AG10803 (cell line): ENCODE results near the gene ANXA2.

Experiments used
- DNase-seq: peaks from one replicate; pipeline ENCODE4 v3.0.0; 2010; ENCODE audit warnings: low read depth
- H3K4me3 ChIP-seq: 2 replicates; pipeline ENCODE4 v1.5.1; 2011; ENCODE audit warnings: mild to moderate bottlenecking, low read length, control low read depth
- CTCF ChIP-seq: conservative IDR thresholded peaks from 2 replicates; pipeline ENCODE4 v1.5.1; 2011; ENCODE audit warnings: mild to moderate bottlenecking, low read length, control low read depth, inconsistent platforms

ANXA2 gene

GRCh38 chr15:60358935-60359682, 38.7 kb downstream of the ANXA2 start:
- no peak overlapping the region for H3K4me3 ChIP-seq
- no peak for TF ChIP-seq CTCF
- peak; percentile 66 for DNase-seq

- no peak overlapping the region for H3K4me3 ChIP-seq
- TF ChIP-seq CTCF = no peak
- no peak for DNase-seq
These were observed 41.0 kb downstream of the ANXA2 start for GRCh38 chr15:60356832-60357231.

GRCh38 chr15:60355148-60355857, 42.5 kb downstream of the ANXA2 start:
- no peak for TF ChIP-seq CTCF
- no peak overlapping the region for H3K4me3 ChIP-seq
- DNase-seq = no peak

- DNase-seq = no peak
- H3K4me3 ChIP-seq = no peak overlapping the region
- TF ChIP-seq CTCF = no peak
These were observed 44.4 kb downstream of the ANXA2 start for GRCh38 chr15:60353245-60353920.

GRCh38 chr15:60352525-60352924, 45.3 kb downstream of the ANXA2 start:
- H3K4me3 ChIP-seq = no peak overlapping the region
- TF ChIP-seq CTCF = no peak
- DNase-seq = no peak

GRCh38 chr15:60351066-60351465, 46.7 kb downstream of the ANXA2 start:
- H3K4me3 ChIP-seq = no peak overlapping the region
- no peak for TF ChIP-seq CTCF
- DNase-seq = no peak
